Ammon's horn (tissue), 1 donor: ENCODE data around the gene WBP2.

Source experiments
- DNase-seq: peaks from one replicate; pipeline ENCODE4 v3.0.0-alpha.2; 2016; ENCODE audit warnings: low spot score

Gene WBP2

DNA sequence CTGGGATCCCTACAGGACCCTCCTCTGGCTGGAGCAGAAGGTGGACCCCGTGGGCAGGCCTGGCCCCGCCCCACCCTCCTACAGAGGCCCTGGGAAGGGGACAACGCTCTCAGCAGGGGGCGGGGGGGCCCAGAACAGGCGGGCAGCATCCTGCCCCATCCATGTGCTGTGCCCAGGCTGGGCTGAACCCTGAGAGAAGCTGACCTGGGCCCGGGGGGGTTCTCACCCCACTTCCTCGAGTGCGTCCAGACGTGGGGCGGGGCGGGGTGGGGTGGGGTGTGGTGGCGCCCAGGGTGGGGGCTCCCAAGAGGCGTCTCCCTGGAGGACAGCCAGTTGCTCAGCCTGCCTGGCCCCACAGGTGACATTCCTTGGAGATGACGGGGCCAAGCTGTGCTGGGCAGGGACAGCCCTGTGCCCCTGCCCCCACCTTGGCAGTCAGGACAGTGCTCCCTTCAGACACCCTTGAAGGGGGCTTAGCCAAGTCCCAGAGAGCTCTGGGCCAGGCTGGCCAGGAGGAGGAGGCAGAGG, 10.5 kb downstream of the WBP2 start:
- DNase-seq: no peak

GRCh38 chr17:75843577-75844529, 11.3 kb downstream of the WBP2 start, which contains the start of gene UNC13D:
Gene UNC13D (minus strand): TSS chr17:75844404. CDS start chr17:75844337, 67 bp downstream.
- no peak for DNase-seq

GRCh38 chr17:75842963-75843576, 12.1 kb downstream of the WBP2 start:
- no peak for DNase-seq

DNA sequence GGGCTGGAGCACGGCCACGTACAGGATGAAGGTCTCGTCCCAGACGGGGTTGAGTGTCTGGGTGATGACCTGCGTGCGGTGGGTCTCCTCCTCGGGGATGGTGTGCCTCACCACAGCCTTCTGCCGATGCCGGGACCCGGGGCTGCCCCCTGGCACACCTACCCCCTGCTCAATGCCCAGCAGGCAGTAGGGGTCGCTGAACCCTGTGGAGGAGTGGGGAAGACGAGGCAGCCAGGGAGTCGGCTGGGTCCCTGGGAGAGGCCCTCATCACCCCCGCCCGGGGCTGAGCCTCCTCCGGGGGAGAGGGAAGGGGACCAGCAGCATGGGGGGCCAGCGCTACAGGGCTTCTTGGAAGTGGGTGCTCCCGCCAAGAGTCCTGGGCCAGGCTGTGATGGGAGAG, 12.7 kb downstream of the WBP2 start:
- DNase-seq: no peak

- no peak for DNase-seq
These were observed 14.4 kb downstream of the WBP2 start for GRCh38 chr17:75840799-75841164.

DNA sequence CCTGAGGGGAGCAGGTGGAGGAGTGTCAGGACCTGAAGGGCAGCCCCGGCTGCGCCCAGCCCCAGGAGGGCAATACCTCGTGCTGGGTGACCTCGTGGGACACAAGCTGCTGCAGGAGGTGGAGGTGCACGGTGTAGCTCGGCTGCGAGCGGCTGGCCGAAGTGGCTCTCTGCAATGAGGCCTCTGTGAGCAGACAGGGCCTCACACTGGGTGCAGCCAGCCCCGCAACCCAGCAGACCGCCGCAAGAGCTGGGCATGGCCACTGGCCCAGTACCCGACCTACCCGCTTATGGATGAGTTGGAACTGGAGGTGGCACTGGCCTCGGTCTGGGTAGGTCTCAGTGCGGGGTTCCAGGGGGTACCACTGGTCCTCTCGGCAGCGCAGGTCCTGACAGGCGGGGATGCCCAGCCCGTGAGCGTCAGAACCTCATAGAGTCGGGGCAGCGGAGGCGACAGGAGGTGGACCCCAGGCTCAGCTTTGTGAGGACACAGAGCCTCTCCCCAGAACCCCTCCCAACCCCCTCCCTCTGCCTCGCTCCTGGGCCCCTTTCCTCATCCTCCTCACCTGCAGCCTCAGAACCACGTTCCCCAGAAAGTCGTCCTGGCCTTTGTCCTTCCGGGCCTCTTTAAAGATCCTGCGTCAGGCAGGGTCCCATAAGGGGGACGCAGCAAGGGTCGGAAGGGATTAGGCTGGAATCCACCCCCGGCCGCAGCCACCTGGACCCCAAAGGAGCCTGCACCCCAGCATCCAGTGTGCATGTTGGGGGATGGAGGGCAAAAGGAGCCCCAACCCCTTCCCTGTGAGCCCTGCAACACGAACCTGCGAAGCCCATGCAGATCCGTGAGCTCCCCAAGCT, 15.0 kb downstream of the WBP2 start:
- no peak for DNase-seq

DNA sequence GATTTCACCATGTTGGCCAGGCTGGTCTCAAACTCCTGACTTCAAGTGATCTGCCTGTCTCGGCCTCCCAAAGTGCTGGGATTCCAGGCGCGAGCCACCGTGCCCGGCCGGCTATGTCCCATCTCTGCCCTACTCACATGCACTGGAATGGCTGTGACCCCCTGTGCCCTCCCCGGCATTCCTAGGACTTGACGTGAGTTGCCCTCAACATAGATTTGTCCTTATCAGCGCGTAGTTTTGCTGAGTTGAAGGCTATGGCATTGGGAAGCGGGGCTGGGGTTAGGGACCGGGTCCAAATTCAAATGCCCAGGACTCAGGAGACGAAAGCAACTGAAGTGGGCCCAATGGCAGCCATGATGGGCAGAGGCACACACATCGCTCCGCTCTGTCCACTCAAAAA, 16.7 kb downstream of the WBP2 start:
- no peak for DNase-seq

DNA sequence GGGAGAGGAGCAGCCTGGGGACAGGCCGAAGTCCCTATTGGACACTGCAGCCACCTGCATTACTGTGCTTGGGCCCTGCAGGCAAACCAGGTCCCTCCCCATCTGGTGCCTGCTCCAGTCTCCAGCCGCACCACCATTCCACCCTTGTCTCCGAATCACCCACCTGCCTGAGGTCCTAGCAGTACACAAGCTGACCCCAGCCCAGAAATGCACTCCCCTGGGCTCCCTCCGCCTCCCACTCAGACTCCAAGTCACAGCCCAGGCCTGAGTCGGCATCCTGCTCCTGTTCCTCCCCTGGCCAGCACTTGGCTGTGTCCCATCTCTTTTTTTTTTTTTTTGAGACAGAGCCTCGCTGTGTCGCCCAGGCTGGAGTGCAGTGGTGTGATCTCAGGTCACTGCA, 17.2 kb downstream of the WBP2 start:
- DNase-seq: no peak

DNA sequence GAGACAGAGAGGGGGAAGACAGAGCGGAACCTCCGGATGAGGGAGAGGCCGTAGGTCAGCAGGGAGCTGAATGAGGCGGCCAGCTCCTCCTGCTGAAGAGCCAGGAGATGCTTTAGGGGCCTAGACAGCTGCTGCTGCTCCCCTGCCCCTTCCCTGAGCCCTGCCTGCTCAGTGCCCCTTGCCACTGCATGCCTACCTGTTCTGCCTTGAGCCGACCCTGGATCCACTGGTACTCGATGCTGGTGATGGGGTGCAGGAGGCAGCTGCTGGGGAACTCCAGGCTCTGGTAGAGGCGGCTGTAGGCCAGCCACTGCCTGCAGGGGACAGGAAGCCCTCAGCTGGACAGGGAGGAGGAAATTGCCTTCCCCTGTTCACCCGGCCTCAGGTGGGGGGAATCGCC, 18.5 kb downstream of the WBP2 start:
- no peak for DNase-seq

- no peak for DNase-seq
These were observed 19.5 kb downstream of the WBP2 start for GRCh38 chr17:75835654-75835987.

GRCh38 chr17:75834928-75835653, 20.0 kb downstream of the WBP2 start:
- DNase-seq: no peak

DNA sequence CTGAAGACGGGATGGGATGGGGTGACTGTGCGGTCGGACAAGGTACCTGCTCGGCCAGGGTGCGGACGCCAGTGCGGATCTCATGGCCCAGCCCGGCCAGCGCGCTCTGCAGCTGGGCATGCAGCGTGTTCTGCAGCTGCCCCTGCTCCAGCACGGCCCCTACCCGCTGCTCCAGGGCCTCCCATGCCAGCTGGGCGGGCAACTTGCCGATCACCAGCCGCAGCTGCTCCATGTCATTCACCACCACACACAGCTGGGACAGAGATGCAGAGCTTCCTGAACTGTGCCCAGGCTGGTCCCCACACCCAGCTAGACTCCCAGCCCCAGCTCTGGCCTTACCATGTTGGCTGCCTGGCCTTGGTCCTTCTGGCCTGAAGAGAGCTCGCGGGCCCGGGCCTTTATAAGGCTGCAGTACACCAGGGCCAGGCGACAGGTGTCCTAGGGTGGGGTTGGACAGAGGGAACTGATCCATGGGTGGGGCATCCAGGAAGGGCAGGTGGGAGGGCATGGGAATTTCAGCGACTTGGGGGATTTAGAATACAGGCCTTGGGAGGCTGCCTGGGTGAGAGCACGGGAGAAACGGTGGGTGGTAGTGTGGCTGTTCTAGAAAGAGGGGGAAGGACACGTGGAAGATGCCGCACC, 20.7 kb downstream of the WBP2 start:
- peak; percentile 83 for DNase-seq

- no peak for DNase-seq
These were observed 22.3 kb downstream of the WBP2 start for GRCh38 chr17:75832652-75833400.

- no peak for DNase-seq
These were observed 22.9 kb downstream of the WBP2 start for GRCh38 chr17:75832164-75832651.

DNA sequence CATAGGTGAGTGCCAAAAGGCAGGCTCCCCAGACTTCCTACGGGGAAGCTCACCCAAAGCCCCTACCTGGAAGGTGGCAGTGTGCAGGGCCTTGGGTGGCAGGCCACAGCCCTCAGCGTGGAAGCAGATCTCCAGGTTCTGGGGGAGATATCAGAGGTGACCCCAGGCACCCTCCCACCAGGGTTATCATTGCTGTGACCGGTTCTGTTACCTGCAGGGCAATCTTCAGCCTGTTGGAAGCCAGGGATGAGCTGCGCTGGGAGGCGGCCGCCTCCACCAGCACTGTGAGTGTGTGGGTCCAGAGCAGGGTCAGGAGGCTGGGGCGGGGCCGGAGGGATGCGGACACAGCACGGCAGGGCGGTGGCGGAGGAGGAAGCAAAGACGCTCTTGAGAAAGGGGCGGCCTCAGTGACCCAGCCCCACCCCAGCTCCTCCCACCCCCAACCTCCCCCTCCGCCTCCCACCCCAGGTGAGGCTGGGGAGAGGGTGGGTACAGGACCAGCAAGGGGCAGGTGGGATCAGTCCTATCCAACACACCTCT, 24.0 kb downstream of the WBP2 start:
- no peak for DNase-seq

- DNase-seq: no peak
These were observed 24.7 kb downstream of the WBP2 start for GRCh38 chr17:75830164-75831031.

DNA sequence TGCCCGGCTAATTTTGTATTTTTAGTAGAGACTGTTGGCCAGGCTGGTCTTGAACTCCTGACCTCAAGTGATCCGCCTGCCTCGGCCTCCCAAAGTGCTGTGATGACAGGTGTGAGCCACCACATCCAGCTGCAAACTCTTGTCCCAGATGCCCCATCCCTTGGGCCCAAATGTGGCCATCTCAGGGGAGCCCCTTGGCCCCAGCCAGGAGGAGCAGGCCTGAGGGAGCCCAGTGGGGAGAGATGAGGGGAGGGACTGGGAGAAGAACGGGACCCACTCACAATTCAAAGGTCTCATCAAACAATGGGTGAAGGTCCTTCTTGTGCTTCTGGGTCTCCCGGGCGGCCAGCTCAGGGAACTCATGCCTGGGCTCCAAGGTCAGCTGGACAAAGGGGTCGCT, 25.4 kb downstream of the WBP2 start:
- DNase-seq: no peak

GRCh38 chr17:75828741-75829140, 26.4 kb downstream of the WBP2 start:
- no peak for DNase-seq

DNA sequence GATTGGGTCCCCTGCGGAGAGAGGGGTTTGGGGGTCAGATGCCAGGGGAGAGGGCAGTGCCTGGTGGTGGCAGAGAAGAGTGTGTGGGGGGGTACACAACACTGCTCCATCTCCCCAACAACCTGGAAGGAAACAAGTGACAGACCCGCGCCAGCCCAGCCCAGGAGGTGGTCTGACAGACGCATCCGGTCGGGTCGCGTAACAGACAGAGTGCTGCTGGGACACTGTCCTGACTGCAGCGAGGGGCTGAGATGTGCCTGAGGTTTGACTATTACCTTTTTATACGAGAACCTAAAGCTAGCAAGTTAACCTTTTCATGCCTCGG, 27.1 kb downstream of the WBP2 start:
- no peak for DNase-seq
